ENCODE data around the gene GRAP2.

The GRAP2 gene

DNA sequence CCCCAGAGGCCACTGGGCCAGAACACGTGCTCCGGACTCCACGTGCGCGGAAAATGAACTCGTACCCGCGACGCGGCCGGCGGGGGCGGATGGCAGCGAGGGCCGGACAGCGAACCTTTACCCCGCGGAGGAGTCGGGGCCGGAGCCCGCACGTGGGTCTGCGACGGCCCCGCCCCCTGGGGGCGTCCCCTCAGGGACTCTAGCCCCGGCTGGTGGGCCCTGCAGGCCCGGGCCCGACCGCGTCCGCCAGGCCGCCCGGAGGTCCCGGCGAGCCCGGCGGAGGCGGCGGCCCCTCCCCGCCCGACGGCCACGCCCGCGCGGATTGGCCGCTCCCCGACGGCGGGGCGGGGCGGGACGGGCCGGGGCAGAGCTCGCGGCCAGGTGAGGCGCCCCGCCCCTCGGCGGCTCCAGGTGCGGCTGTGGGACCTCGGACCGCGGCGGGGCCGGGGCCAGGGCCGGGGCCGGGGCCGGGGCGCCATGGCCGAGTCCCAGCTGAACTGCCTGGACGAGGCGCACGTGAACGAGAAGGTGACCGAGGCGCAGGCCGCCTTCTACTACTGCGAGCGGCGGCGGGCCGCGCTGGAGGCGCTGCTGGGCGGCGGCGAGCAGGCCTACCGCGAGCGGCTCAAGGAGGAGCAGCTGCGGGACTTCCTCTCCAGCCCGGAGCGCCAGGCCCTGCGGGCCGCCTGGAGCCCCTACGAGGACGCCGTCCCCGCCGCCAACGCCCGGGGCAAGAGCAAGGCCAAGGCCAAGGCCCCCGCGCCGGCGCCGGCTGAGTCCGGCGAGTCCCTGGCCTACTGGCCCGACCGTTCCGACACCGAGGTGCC is 93.9 kb downstream of the GRAP2 start, which contains the start of gene FAM83F:
Gene FAM83F (plus strand): TSS at position 389 of the 827 bp plus-strand sequence. CDS start 89 bp downstream, at position 478.
- no peak for DNase-seq (ENCODE audit: low spot score)

DNA sequence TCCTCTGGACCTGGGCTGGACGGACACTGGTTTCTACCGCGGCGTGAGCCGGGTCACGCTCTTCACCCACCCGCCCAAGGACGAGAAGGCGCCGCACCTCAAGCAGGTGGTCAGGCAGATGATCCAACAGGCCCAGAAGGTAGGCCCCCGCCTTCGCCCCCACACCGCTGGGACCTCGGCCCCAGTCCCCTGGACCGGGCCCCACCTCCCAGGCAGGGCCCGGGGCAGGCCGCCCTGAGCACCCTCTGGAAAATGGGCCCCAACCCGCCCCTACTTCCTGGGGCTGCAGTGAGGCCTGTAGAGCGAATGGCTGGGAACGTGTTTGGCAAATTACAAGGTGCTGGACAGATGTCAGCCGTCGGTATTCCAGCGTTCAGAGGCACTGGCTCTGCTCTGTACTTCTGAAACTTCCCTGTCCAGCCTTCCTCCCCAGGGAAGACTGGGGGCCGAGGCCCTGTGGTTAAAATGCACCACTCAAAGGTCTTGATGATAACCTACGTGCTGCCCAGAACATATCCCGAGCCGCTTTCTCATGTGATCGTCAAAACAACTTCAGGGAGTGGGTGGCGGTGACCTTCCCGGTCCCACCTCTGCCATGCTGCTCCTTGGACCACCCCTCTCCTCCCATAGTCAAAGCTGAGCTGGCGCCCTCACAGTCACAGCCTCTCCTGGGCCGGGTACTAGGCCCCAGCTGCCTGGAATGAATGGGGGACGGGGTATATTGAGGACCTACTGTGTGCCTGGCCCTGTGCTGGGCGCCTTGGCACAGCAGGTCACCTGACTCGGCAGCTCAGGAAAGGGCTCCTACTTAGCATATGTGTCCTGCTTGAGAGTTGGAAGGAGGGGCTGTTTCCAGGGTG is 94.7 kb downstream of the GRAP2 start:
- DNase-seq (ENCODE audit: low spot score) = no peak

DNA sequence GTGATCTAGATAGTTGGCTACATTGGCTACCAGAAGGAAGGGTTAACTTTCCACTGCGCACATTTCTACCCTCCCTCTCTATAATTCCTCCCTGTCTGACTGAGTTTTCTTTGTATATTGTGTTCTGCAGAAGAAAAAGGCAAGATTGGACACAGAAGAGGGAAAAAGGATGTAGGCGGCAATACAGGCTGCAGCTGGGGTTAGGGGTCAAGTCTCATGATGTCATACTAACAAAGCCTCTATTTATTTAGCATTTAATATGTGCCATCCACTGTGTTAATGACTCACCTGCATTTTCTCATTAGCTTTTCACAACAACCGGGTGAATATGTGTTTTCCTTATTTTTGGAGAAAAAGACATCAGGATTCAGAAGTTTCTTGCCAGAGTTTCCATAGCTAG is 95.8 kb downstream of the GRAP2 start:
- no peak for DNase-seq (ENCODE audit: low spot score)

GRCh38 chr22:39997421-39997820 is 96.5 kb downstream of the GRAP2 start:
- no peak for DNase-seq (ENCODE audit: low spot score)

GRCh38 chr22:39997939-39998726 is 97.2 kb downstream of the GRAP2 start:
- no peak for DNase-seq (ENCODE audit: low spot score)

DNA sequence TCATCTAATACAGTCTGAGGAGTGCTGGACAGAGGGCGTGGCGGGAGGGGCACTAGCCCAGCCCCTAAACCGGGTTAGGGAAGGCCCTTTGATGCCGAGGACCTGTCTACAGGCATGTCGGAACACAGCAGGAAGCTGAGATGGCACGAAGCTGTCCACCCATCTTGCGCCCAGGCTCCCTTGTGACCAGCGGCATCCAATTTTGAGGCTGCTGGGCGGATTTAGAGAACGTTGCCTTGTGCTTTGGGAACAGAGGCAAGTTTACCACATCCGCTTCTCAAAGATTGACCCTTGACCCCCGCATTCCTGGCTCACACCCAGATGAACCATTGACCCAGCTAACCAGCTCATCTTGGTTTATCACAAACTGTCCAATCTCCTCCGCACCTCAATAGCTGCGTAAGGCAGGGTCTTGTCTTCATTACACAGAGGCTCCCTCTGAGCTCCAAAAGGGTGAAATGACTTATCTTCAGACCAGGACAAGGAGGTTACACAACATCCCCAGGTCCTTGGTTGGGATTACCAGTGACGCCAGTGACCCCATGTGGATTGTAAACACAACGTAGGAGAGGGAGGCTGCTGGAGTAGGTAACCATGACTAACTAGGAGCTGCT is 98.4 kb downstream of the GRAP2 start:
- no peak for DNase-seq (ENCODE audit: low spot score)

GRCh38 chr22:40000171-40000570 is 99.3 kb downstream of the GRAP2 start:
- DNase-seq (ENCODE audit: low spot score) = no peak

DNA sequence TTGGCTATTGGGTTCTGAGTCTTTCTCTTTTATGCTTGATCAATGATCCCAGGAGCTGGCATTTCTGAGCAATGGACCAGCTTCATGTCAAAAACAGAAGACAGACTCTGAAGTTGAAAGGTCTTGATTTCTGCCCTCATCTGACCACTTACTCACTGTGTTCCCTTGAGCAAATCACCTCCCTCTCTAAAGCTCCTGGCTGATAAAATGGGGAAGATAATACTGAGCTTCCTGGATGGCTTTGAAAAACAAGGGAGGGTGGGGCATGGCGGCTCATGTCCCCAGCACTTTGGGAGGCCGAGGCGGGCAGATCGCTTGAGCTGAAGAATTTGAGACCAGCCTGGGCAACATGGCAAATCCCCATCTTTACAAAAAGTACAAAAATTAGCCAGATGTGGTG is 100.2 kb downstream of the GRAP2 start:
- DNase-seq (ENCODE audit: low spot score) = no peak

DNA sequence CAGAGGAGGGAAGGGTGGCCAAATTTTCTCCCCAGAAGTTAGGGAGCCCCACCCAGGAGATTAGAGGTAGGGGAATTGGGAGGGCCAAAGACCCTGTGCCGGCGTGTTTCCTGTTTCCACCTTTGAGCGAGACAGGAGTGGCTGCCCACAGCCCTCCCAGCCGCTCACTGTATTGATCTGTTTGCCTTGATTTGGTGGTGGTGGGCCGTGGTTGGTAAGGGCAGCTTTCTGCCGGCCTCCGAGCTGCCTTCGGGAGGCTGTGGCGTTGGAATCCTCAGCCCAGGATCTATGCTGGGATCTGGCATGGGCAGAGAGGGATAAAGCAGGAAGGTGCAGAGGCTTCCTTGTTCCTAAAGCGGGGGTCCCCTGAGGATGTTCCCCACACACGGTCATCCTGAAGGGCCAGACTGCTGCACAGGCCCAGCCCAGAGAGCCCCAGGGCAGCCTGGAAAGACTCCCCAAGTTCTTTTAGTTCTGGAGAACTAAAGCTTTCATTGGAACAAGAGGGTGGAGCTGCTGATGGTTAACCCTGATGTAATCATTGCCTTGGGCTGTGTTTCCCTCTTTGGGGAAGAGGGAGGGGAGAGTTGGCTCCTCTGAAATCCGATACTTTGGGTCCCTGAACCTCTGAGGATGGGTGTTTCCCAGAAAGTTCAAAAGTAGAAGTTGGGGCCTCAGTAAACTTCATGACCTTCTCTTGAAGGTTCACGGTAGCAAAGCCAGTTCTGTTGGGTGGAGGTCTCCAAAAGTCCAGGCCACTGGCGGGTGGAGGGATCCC is 101.1 kb downstream of the GRAP2 start:
- DNase-seq (ENCODE audit: low spot score) = no peak

DNA sequence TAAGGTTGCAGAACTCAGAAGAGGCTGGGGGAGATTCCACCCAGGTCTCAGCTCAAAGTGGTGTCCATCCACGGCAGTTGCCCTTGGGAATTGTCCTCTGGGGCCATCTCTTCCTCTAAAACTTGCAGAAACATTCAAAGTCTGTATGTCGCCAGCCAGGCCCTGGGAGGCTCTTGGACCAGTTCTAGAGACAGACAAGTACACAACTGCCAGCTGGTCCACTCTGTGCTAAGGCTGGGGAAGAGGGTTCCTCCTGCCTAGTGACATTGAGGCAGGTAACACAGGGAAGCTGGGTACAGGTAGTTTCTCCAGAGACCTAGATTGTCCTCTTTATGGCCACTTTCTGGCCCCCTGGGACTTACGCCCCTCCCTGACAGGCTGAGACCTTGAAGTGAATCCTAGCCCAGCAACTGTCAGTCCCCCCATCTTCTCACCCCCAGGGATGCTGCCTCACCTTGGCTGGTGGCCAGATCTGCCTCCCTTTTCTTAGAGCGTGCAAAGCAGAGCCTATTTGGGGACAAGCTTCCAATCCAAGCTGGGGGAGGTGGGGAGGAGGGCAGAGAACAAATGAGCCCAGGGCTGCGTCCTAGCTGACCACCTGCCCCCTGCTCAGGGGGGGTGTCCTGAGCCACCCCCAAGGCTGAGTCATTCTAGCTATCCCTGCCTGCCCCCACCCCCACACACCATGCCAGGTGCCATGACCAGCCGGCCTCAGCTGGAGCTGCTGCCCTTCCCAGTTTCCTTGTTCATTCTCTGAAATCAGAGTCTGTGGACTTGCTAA is 102.2 kb downstream of the GRAP2 start:
- DNase-seq (ENCODE audit: low spot score) = no peak

DNA sequence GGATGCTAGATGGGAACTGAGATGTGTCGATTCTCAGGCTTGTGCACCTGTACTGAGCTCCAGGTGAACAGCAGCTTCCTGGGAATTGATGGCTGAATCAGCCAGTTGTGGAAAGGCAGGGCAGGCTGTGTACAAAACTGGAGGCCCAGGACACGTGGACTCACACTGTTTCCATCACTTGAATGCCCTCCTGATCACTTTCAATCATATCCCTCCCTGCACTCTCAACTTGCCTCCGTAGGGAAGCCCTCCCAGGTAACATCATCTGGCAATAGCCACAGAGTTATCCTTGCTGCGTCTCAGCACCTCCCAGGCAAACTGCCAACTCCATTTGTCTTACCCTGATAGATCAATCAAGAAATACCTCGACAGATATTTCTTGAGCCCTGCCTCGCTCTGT is 104.0 kb downstream of the GRAP2 start:
- no peak for DNase-seq (ENCODE audit: low spot score)

GRCh38 chr22:40006641-40007040 is 105.8 kb downstream of the GRAP2 start:
- no peak for DNase-seq (ENCODE audit: low spot score)

DNA sequence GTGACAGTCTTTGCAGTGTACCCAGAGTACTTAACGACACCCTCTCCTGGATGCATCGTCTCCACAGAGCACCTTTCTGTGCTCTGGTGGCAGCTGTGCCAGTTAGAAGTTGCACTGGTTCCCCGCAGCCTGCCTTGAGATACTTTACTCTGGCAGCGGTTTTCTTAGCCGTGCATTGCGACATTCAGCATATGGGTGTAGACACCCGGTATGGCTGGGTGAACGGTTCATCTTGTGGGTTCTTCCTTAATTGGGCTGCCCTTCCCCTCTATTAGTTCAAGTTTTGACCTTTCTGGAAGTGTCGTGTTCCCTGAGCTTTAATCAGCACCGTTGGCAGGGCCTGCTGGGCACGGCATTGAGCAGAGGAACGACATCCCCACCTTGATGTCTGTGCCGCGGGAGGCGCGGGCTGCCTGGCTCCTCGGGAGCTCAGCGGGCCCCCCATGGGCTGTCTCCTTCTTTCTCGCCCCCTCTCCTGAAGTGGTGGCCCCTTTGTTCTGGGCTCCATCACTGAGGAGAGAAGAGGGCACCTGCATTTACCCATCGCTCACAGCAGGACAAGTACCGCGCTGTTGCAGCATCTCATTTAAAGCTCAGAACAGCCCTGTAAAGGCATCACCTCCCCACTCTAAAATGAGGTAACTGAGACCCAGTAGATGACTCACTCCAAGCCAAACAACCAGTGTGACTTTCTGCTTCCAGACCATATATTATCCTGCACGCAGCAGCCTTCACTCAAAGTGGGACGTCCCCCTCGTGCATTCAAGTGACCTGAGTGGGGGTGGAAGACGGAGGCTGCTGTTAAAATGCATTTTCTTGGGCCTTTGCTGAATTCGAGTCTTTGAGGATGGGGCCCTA is 107.2 kb downstream of the GRAP2 start:
- DNase-seq (ENCODE audit: low spot score) = no peak

GRCh38 chr22:40008726-40009291 is 107.9 kb downstream of the GRAP2 start:
- no peak for DNase-seq (ENCODE audit: low spot score)

DNA sequence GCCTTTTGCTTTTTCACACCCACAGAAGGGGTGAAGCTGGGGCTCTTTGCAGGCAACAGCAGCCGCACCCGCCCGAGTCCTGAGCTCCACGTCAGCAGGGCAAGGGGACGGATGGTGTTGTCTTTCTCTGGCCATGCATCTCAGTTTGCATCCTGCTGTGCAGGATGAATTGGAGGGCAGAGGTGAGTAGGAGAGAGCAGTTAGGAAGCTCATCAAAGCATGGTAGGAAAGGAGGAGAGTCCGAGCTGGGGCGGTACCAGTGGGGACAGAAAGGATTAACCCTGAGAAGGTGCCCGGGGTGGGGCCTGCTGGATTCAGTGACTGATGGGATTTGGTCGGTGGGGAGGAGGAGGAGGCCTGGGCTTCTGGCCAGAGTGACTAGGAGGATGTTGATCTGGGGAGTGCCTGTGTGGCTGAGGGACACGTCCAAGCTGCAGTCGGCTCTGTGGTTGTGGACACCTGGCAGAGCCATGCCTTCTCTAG is 108.4 kb downstream of the GRAP2 start:
- no peak for DNase-seq (ENCODE audit: low spot score)

DNA sequence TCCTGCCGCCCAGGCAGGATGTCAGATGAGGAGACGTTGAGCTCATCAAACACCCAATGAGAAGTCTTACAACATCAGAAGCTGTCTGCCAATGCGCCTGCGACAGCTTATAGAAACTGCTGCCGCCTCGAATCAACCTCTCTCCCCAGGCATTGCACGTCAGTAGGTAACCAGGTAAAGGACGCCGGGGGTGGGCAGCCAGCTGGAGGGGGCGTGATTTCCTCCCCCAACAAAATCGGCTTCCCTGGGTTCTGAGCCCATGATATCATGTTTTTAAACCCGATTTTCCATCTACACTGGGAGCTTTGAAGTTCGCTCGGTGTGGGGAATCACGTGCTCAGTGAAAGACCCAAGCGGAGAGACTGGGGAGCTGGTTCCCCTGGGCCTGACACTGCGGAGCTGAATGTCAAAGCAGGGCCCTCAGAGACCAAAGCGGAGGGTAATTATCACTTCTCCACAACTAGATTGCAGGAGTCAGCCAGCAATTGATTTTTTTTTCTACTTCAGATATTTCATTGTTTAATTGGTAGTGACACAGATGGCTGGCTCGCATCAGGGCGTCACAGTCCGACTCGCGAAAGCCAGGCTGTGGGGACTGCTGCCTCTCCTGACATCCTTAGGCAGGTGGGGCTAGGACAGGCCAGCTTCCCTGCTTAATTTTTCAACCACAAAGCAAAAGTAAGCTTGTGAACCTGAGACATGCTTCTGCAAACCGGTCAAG is 109.2 kb downstream of the GRAP2 start:
- no peak for DNase-seq (ENCODE audit: low spot score)

GRCh38 chr22:40010746-40011145 is 109.9 kb downstream of the GRAP2 start:
- DNase-seq (ENCODE audit: low spot score) = no peak

DNA sequence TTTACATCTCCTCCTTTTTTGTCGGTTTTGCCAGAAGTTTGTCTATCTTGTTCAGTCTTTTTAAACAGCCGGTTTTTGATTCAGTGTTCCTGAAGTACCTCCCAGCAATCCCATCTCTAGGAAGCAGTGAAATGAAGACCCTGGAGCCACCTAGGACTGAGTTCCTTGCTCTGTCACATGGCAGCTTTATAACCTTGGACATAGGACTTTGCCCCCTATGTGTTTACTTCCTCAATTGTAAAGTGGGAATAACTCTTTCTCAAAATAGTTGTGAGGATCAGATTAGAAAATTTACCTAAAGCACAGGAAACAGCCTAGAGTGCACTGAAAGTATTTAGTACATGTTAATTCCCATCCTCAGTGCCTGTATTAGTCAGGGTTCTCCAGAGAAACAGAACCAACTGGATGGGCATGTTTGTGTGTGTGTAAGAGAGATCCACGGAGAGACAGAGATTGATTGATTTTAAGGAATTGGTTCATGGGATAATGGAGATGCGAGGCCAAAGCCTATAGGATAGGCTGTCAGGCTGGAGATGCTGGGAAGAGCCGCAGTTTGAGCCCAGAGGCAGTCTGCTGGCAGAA is 113.9 kb downstream of the GRAP2 start:
- no peak for DNase-seq (ENCODE audit: low spot score)

Data from GM03348 (cell line).